Spleen (tissue), 11 donors: ENCODE data around the gene CALN1. TPM values are rescaled to one million over a fixed set of nuclear protein-coding genes. Genes with fewer than 3 reads are reported as not detected.

Experiments
- DNase-seq: peaks from one replicate; pipeline ENCODE4 v3.0.0-alpha.2; 2020
- H3K27ac ChIP-seq, 8 donors: fragments of 200-600 bp; sonication (generic) in 7 of 8; 1 replicate in 4 of 8; 2 replicates in 4 of 8; pipeline versions ENCODE4 v1.5.0 to v1.8.0; 2016 to 2021; ENCODE audit warnings: inconsistent platforms in 4 of 8, mild to moderate bottlenecking in 4 of 8, moderate library complexity in 1 of 8
- H3K27me3 ChIP-seq, 7 donors: fragments of 200-600 bp; sonication (generic) in 6 of 7; replicated peaks in 1 of 7; 1 replicate in 4 of 7; 2 replicates in 3 of 7; pipeline versions ENCODE4 v1.5.0 to v1.8.0; 2016 to 2021; ENCODE audit warnings: inconsistent platforms in 3 of 7, mild to moderate bottlenecking in 1 of 7
- H3K36me3 ChIP-seq, 6 donors: fragments of 200-600 bp; sonication (generic) in 5 of 6; 1 replicate in 4 of 6; 2 replicates in 2 of 6; pipeline versions ENCODE4 v1.5.0 to v1.8.0; 2016 to 2021; ENCODE audit warnings: inconsistent platforms in 2 of 6
- H3K4me1 ChIP-seq, 6 donors: fragments of 200-600 bp; sonication (generic) in 5 of 6; 1 replicate in 3 of 6; 2 replicates in 3 of 6; pipeline versions ENCODE4 v1.5.0 to v1.8.0; 2016 to 2021; ENCODE audit warnings: inconsistent platforms in 3 of 6
- H3K4me3 ChIP-seq, 8 donors: fragments of 200-600 bp; sonication (generic) in 7 of 8; 1 replicate in 4 of 8; 2 replicates in 4 of 8; pipeline versions ENCODE4 v1.5.0 to v1.8.0; 2016 to 2021; ENCODE audit warnings: inconsistent platforms in 4 of 8, mild to moderate bottlenecking in 4 of 8, moderate library complexity in 2 of 8
- H3K9me3 ChIP-seq, 8 donors: fragments of 200-600 bp; sonication (generic) in 7 of 8; 1 replicate in 4 of 8; 2 replicates in 4 of 8; pipeline versions ENCODE4 v1.5.0 to v1.8.0; 2016 to 2021; ENCODE audit warnings: inconsistent platforms in 4 of 8
- POLR2A ChIP-seq, 3 donors: fragments of 450-650 bp; IDR thresholded peaks; one replicate each; pipeline ENCODE4 v1.5.1; 2017; ENCODE audit warnings: antibody characterized with exemption in 3 of 3, mild to moderate bottlenecking in 1 of 3
- POLR2AphosphoS5 ChIP-seq, 3 donors: sonication (generic); formaldehyde crosslinking; IDR thresholded peaks; one replicate each; pipeline ENCODE4 v1.5.1; 2017; ENCODE audit warnings: antibody characterized with exemption in 3 of 3
- whole genome bisulfite sequencing, 5 donors: extraction: QIAGEN DNeasy Blood & Tissue Kit in 3 of 5; methylation state at CpG; one replicate each; pipeline versions ENCODE4 v1.1.5 to v1.1.7; 2013 to 2018; 5-methylcytosine and 5-hydroxymethylcytosine counted together
- intact Hi-C: fragments of 100-400 bp; cut with DNase I; formaldehyde crosslinking; loops from one replicate; pipeline ENCODE4 v1.15.0; 2023; ENCODE audit warnings: low total_unique reads
- polyA plus RNA-seq, 3 donors: library from polyadenylated mRNA; stranded (reverse); fragments of 200-250 nt; gene quantifications; one replicate each; pipeline ENCODE4 v1.2.1, GENCODE V29; 2013
- total RNA-seq, 7 donors: library from RNA; depleted of rRNA in 3 of 7; stranded (reverse); fragments of >200 nt in 3 of 7; fragmentation: NEBNext Ultra II Directional in 4 of 7; extraction: Animal tissue kit (Norgen Biotek cat#: 25700) in 4 of 7; gene quantifications; one replicate each; pipeline versions ENCODE4 v1.1.0 to v1.2.1, GENCODE V29; 2016 to 2021
- TF ChIP-seq, protein P1 (sequence below), 11 experiments: fragments of 200-600 bp in 7 of 11; fragments of 450-650 bp in 4 of 11; sonication (generic) in 4 of 11; IDR thresholded peaks in 8 of 11; conservative IDR thresholded peaks in 3 of 11; 1 replicate in 7 of 11; 2 replicates in 4 of 11; pipeline versions ENCODE4 v1.4.0 to v1.8.0; 2016 to 2021; ENCODE audit warnings: antibody characterized with exemption in 11 of 11, inconsistent platforms in 4 of 11, mild to moderate bottlenecking in 1 of 11
- donor health status: healthy with polysubstance abuse.
- donor health status: DM: no; HTN: no; CAD: no; lungs with moderate emphysema.
- donor health status: DM: no; HTN: no; CAD: no.
- donor health status: Bipolar disorder and iron deficiency.
- donor health status: healthy.
- donor health status: DM: no; HTN: no; CAD: no.
- donor health status: DM: yes; HTN: yes; CAD: no.

Gene CALN1
- total and polyA plus RNA-seq, 10 donors: under 0.01 to 0.19 (median 0.03) TPM; not detected in 7

DNA sequence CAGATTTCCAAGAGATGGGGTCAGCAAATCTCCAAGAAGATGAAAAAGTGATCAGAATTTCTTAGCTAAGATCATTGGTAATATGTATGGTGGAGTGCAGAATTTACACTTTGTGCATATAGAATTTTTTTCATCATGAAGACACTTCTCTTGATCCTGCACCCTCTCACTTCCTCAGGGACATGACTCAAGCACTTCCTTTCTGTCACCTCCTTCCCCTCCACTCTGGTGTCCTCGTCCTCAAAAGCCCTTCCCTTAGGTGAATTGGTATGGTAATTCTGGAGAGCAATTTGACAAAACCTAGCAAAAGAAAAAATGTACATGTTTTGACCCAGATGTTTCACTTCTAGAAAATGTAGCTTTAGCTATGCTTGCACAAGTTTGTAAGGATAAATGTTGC is 18.1 kb downstream of the CALN1 start:
- Histone ChIP-seq H3K27me3 (no peaks in the 10 kb centered on the region), H3K36me3 (no peaks in the 10 kb centered on the region), H3K4me3 (no peak overlapping the region), H3K27ac (no peak overlapping the region), H3K9me3 (peaks cover 0 to 13% (median 0%) of the 10 kb centered on the region in 8 donors), H3K4me1 (peaks cover 0 to 9% (median 0%) of the 10 kb centered on the region in 6 donors)
- WGBS, 5 donors: 0 to 21% (median 6%) methylated on average over 1 of the region's 1 CpG
- no peak for TF ChIP-seq POLR2A (IDR thresholded peaks at IDR 0.05)
- TF ChIP-seq, protein P1, sequence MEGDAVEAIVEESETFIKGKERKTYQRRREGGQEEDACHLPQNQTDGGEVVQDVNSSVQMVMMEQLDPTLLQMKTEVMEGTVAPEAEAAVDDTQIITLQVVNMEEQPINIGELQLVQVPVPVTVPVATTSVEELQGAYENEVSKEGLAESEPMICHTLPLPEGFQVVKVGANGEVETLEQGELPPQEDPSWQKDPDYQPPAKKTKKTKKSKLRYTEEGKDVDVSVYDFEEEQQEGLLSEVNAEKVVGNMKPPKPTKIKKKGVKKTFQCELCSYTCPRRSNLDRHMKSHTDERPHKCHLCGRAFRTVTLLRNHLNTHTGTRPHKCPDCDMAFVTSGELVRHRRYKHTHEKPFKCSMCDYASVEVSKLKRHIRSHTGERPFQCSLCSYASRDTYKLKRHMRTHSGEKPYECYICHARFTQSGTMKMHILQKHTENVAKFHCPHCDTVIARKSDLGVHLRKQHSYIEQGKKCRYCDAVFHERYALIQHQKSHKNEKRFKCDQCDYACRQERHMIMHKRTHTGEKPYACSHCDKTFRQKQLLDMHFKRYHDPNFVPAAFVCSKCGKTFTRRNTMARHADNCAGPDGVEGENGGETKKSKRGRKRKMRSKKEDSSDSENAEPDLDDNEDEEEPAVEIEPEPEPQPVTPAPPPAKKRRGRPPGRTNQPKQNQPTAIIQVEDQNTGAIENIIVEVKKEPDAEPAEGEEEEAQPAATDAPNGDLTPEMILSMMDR (IDR thresholded peaks at IDR 0.05 in 8 of 11, conservative IDR thresholded peaks at IDR 0.05 in 3 of 11): no peak
- TF ChIP-seq POLR2AphosphoS5 (IDR thresholded peaks at IDR 0.05): no peak
- no peak for DNase-seq
- intact Hi-C loops: no loop called here

DNA sequence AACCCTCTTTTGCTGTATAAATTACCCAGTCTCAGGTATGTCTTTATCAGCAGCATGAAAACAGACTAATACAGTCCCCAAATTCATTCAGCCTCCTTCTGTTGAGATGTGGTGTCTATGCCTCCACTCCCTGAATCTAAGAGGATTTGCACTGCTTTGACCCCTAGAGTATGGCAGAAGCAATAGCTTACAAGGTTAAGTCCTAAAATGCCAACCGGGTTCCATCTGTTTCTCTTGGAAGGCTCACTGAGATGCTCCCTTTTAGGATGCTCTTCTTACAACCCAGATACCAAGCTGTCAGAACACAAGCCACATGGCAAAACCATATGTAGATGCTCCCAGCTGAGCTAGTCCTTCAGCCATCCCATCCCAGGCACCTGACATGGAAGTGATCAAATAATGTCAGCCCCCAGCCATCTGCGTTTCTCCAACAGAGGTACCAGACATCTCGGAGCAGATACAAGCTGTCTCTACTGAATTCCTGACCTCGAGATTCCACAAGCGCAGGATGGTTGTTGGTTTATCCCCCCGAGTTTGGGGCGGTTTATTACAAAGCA is 20.2 kb downstream of the CALN1 start:
- intact Hi-C loops: no loop called here
- Histone ChIP-seq H3K27me3 (no peaks in the 10 kb centered on the region), H3K9me3 (peaks cover 0 to 6% (median 0%) of the 10 kb centered on the region in 8 donors), H3K36me3 (no peaks in the 10 kb centered on the region), H3K4me1 (peaks cover 0 to 9% (median 0%) of the 10 kb centered on the region in 6 donors), H3K4me3 (no peak overlapping the region), H3K27ac (no peak overlapping the region)
- TF ChIP-seq POLR2A (IDR thresholded peaks at IDR 0.05): no peak
- TF ChIP-seq, protein P1 (IDR thresholded peaks at IDR 0.05 in 8 of 11, conservative IDR thresholded peaks at IDR 0.05 in 3 of 11): no peak
- no peak for TF ChIP-seq POLR2AphosphoS5 (IDR thresholded peaks at IDR 0.05)
- DNase-seq: no peak
- WGBS, 5 donors: 87 to 96% (median 92%) methylated on average over 7 of the region's 7 CpGs

DNA sequence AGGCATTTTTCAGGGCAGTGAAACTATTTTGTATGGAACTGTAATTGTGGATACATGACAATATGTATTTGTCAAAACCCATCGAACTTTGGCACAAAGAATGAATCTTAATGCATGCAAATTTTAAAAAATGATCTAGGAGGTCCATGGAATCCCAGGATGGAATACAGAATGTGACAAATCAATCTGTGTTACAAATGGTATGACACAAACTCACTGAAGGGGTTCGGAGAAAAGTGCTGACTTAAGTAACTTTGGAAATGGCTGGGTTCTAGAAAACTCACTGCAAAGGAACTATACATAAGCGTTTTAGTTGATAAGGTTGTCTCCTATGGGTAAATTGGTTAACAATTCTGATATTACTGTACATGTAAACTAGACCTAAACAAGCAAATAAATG is 26.0 kb downstream of the CALN1 start:
- peaks cover 0 to 21% (median 6%) of the 10 kb centered on the region in 8 donors for H3K9me3 ChIP-seq
- TF ChIP-seq, protein P1 (IDR thresholded peaks at IDR 0.05 in 8 of 11, conservative IDR thresholded peaks at IDR 0.05 in 3 of 11): no peak
- TF ChIP-seq POLR2AphosphoS5 (IDR thresholded peaks at IDR 0.05) (no peak), POLR2A (IDR thresholded peaks at IDR 0.05) (no peak)
- no peaks in the 10 kb centered on the region for H3K36me3 ChIP-seq
- DNase-seq: no peak
- no peak overlapping the region for H3K27ac ChIP-seq
- WGBS, 5 donors: 82 to 88% (median 87%) methylated on average over 3 of the region's 3 CpGs
- no peaks in the 10 kb centered on the region for H3K27me3 ChIP-seq
- no peak overlapping the region for H3K4me3 ChIP-seq
- intact Hi-C loops: no loop called here
- no peaks in the 10 kb centered on the region for H3K4me1 ChIP-seq

DNA sequence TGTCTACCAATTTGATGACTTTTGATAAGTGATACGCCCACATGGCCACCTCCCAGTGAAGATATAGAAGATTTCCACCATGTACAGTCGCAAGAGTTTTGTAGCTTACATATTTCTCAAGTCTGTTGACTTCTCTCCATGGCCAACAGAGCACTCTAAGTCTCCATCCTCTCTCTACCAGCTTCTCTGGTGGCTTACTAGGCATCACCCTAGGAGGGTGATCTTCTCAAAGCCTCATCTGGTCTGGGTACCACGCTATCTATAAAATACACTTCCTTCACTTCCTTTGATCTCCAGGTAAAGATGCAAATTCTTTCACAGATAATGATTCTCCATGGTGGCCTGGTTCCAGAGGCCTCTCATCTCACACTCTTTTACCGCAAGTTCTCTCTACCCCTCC is 49.9 kb downstream of the CALN1 start:
- Histone ChIP-seq H3K4me1 (no peaks in the 10 kb centered on the region), H3K4me3 (no peak overlapping the region), H3K27ac (no peak overlapping the region), H3K9me3 (no peaks in the 10 kb centered on the region), H3K36me3 (no peaks in the 10 kb centered on the region), H3K27me3 (no peaks in the 10 kb centered on the region)
- 87 to 95% (median 88%) methylated on average over 4 of the region's 4 CpGs for WGBS, 5 donors
- intact Hi-C loops: no loop called here
- no peak for DNase-seq
- TF ChIP-seq POLR2AphosphoS5 (IDR thresholded peaks at IDR 0.05) (no peak), POLR2A (IDR thresholded peaks at IDR 0.05) (no peak)
- TF ChIP-seq, protein P1 (IDR thresholded peaks at IDR 0.05 in 8 of 11, conservative IDR thresholded peaks at IDR 0.05 in 3 of 11): no peak
